Measurements from ENCODE around the gene CSRNP3. TPM values are rescaled to one million over a fixed set of nuclear protein-coding genes. Genes with fewer than 3 reads are reported as not detected.
A peak's percentile ranks its signal among the peaks of the same experiment; 100 is the strongest.

Gene CSRNP3
- total and polyA plus RNA-seq, 9 donors: 5.9 to 15.6 (median 12.4) TPM

DNA sequence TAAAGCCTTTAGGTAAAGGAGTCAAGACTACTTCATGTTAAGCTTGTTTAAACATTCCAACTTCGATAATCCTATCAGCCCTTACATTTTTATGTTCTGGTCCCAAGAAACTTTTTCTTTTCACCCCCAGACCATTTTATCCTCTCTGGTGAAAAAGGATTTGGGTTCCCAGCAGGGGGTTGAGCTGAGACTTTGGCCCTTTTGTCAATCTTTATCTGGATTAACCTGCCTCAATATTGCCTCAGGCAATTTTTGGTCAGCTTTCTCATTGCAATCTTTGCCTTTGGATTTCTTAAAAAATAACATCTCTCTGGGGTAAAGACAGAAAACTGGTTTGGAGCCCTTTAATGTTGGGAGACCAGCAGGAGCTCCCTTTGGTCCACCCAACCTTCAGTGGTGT lies 33.9 kb upstream of the CSRNP3 start:
- H3K27ac ChIP-seq (ENCODE audit: low read length): no peak overlapping the region
- no CpG with 5 or more reads among the region's 1 CpG for WGBS (ENCODE audit: insufficient coverage)
- no peaks in the 10 kb centered on the region for H3K36me3 ChIP-seq (ENCODE audit: control insufficient read depth, insufficient read depth, low read length)
- no peak for DNase-seq
- no peak overlapping the region for H3K4me3 ChIP-seq (ENCODE audit: low read length)
- no peaks in the 10 kb centered on the region for H3K9me3 ChIP-seq (replicated peaks; ENCODE audit: control insufficient read depth, low read depth, low read length)
- H3K27me3 ChIP-seq (ENCODE audit: control insufficient read depth, insufficient read depth, low read length): no peaks in the 10 kb centered on the region
- H3K4me1 ChIP-seq (ENCODE audit: control insufficient read depth, insufficient read depth, low read length): no peaks in the 10 kb centered on the region

DNA sequence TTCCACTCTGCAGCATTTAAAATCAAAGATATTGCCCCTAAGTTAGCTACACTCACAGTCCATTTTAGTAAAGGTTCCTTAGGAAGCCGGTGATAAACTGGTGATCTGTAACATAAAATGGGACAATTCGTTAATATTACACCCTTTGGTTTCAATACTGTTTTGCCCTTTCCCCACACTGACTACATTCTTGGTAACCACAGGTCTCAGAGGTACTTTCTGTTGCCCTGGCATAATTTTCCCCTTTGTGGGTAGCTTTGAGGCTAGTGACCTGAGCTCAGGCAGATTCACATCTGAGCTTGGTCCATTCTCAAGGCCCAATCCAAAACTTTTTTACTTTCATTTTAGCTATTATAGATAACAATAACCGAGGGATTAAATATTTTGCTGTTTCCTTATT lies 32.9 kb upstream of the CSRNP3 start:
- no peaks in the 10 kb centered on the region for H3K27me3 ChIP-seq (ENCODE audit: control insufficient read depth, insufficient read depth, low read length)
- no peak overlapping the region for H3K4me3 ChIP-seq (ENCODE audit: low read length)
- H3K36me3 ChIP-seq (ENCODE audit: control insufficient read depth, insufficient read depth, low read length): no peaks in the 10 kb centered on the region
- H3K27ac ChIP-seq (ENCODE audit: low read length): no peak overlapping the region
- no peaks in the 10 kb centered on the region for H3K9me3 ChIP-seq (replicated peaks; ENCODE audit: control insufficient read depth, low read depth, low read length)
- DNase-seq: no peak
- H3K4me1 ChIP-seq (ENCODE audit: control insufficient read depth, insufficient read depth, low read length): no peaks in the 10 kb centered on the region
- WGBS (ENCODE audit: insufficient coverage): 90% methylated on average over 2 of the region's 3 CpGs

DNA sequence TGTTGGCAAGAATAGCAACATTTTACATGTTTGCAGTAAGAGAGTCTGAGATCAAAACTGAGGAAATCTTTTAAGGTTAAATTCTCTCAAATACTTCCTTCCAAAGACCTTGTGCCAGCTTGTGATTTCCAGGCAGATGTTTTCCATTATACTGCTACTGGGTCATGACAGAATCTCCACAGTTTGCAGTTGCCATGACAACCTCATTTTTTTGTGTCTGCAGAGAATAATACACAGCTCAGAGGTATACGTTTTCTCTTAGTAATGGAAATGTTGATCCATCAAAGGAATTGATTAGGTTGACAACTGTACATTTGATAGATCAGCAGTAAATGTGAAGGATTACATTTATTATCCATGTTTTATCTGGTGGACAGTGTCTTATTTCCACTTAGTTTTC lies 29.1 kb upstream of the CSRNP3 start:
- peak overlapping the region; percentile 25 for H3K27ac ChIP-seq (ENCODE audit: low read length)
- H3K4me3 ChIP-seq (ENCODE audit: low read length): no peak overlapping the region
- peak; percentile 96 for DNase-seq
- no peaks in the 10 kb centered on the region for H3K9me3 ChIP-seq (replicated peaks; ENCODE audit: control insufficient read depth, low read depth, low read length)
- no peaks in the 10 kb centered on the region for H3K27me3 ChIP-seq (ENCODE audit: control insufficient read depth, insufficient read depth, low read length)
- no peaks in the 10 kb centered on the region for H3K4me1 ChIP-seq (ENCODE audit: control insufficient read depth, insufficient read depth, low read length)
- WGBS (ENCODE audit: insufficient coverage): no CpG with 5 or more reads among the region's 1 CpG
- H3K36me3 ChIP-seq (ENCODE audit: control insufficient read depth, insufficient read depth, low read length): no peaks in the 10 kb centered on the region

DNA sequence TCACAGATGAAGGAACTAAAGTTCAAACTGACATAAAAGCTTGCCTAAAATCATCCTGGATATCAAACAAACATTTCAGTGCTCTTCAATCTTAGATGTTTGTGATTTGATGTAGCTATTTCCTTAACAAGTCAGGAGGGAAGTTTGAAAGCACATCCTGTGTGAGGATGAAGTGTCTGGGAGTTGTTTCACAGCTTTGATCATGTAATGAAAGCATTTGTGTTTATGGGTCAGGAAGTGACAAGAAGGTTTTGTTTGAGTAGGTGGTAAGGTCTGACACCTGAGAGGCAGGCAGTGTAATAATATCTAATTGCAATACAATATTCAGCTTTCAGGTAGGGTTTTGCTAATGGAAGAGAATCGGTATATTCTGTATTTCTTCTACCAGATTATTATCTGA lies 26.0 kb upstream of the CSRNP3 start:
- Histone ChIP-seq H3K9me3 (replicated peaks; ENCODE audit: control insufficient read depth, low read depth, low read length) (no peaks in the 10 kb centered on the region), H3K27ac (ENCODE audit: low read length) (no peak overlapping the region), H3K4me1 (ENCODE audit: control insufficient read depth, insufficient read depth, low read length) (no peaks in the 10 kb centered on the region), H3K27me3 (ENCODE audit: control insufficient read depth, insufficient read depth, low read length) (no peaks in the 10 kb centered on the region), H3K4me3 (ENCODE audit: low read length) (no peak overlapping the region), H3K36me3 (ENCODE audit: control insufficient read depth, insufficient read depth, low read length) (no peaks in the 10 kb centered on the region)
- DNase-seq: no peak
- WGBS (ENCODE audit: insufficient coverage): no CpG with 5 or more reads among the region's 1 CpG

DNA sequence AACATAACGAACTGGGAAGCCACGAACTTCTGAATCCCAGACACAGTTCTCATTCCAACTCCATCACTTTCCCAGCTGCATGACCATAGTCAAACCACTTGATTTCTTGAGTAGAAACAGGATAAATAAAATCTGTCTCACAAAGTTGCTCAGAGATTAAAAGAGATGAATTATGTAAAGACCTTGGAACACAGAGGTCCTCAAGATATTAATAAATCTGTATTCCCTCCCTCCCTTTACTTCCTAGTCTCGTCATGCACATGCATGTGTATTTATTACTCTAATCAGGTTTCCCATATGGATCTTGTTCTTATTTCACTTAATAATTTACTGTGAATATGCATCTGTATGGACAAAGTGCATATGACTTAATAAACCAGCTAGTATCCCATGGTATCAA lies 21.1 kb upstream of the CSRNP3 start:
- Histone ChIP-seq H3K9me3 (replicated peaks; ENCODE audit: control insufficient read depth, low read depth, low read length) (no peaks in the 10 kb centered on the region), H3K36me3 (ENCODE audit: control insufficient read depth, insufficient read depth, low read length) (no peaks in the 10 kb centered on the region), H3K4me3 (ENCODE audit: low read length) (no peak overlapping the region), H3K4me1 (ENCODE audit: control insufficient read depth, insufficient read depth, low read length) (no peaks in the 10 kb centered on the region), H3K27ac (ENCODE audit: low read length) (no peak overlapping the region), H3K27me3 (ENCODE audit: control insufficient read depth, insufficient read depth, low read length) (no peaks in the 10 kb centered on the region)
- no CpG with 5 or more reads among the region's 3 CpGs for WGBS (ENCODE audit: insufficient coverage)
- DNase-seq: peak; percentile 94

DNA sequence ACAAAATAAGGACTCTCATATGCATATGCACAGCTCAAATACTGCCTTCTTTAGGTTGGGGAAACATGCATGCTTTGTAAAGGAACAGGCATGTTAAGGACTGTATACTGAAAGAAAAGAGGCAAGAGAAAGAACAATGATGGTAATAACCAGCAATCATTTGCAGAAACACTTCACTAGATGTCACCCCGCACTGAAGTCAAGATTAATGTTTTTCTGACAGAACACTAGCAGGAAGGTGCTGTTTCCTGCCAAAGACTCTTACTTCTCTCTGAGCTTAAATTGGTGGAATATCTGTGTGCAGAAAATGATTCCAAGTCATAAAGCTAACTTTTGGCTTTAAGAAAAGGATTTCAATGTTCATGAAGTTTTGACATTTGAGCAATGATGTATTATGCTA lies 19.3 kb upstream of the CSRNP3 start:
- H3K4me1 ChIP-seq (ENCODE audit: control insufficient read depth, insufficient read depth, low read length): no peaks in the 10 kb centered on the region
- H3K9me3 ChIP-seq (replicated peaks; ENCODE audit: control insufficient read depth, low read depth, low read length): no peaks in the 10 kb centered on the region
- H3K27me3 ChIP-seq (ENCODE audit: control insufficient read depth, insufficient read depth, low read length): no peaks in the 10 kb centered on the region
- WGBS (ENCODE audit: insufficient coverage): no CpG with 5 or more reads among the region's 1 CpG
- peak; percentile 85 for DNase-seq
- no peaks in the 10 kb centered on the region for H3K36me3 ChIP-seq (ENCODE audit: control insufficient read depth, insufficient read depth, low read length)
- H3K27ac ChIP-seq (ENCODE audit: low read length): no peak overlapping the region
- no peak overlapping the region for H3K4me3 ChIP-seq (ENCODE audit: low read length)

DNA sequence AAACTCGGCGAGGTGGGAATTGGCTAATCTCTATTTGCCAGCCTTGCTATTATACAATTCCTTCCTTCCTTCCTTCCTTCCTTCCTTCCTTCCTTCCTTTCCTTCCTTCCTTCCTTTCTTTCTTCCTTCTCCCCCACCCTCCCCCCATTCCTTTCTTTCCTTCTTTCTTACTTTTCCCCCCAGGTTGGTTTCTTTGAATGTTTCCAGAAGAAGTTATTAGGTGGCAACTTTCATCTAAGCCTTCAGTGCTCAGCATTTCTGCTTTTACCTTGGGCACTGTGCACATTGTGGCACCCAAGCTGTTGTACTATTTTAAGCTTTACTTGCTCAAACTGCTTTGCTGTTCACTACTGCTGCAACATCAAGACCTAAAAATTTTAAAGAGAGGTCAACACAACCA lies 17.2 kb upstream of the CSRNP3 start:
- no peaks in the 10 kb centered on the region for H3K9me3 ChIP-seq (replicated peaks; ENCODE audit: control insufficient read depth, low read depth, low read length)
- no peak overlapping the region for H3K4me3 ChIP-seq (ENCODE audit: low read length)
- H3K36me3 ChIP-seq (ENCODE audit: control insufficient read depth, insufficient read depth, low read length): no peaks in the 10 kb centered on the region
- H3K4me1 ChIP-seq (ENCODE audit: control insufficient read depth, insufficient read depth, low read length): no peaks in the 10 kb centered on the region
- WGBS (ENCODE audit: insufficient coverage): no CpG with 5 or more reads among the region's 2 CpGs
- no peak for DNase-seq
- no peaks in the 10 kb centered on the region for H3K27me3 ChIP-seq (ENCODE audit: control insufficient read depth, insufficient read depth, low read length)
- no peak overlapping the region for H3K27ac ChIP-seq (ENCODE audit: low read length)

DNA sequence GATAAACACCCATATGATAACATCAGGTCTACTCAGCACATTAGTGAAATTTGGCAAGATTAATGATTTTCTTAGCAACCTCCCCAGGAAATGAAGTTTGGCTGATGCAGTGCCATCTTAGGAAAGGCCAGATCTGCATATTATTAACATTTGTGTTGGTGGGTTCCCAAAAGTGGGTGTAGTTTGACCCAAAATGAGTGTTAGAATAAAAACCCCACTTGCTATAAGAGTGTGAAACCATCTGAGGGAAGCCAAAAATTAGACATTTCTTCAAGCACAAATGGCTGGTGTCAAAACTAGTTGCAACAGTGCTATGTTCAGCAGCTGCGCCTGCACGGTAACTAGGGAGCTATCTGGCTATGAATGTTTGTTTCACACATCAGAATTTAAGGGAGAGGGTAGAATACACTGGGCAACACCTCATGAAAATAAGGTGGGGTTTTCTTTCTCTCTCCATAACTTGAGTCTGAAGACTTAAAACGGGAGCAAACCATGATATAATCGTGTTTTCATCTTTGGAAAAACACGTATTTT lies 15.9 kb upstream of the CSRNP3 start:
- Histone ChIP-seq H3K4me3 (ENCODE audit: low read length) (no peak overlapping the region), H3K27me3 (ENCODE audit: control insufficient read depth, insufficient read depth, low read length) (no peaks in the 10 kb centered on the region), H3K9me3 (replicated peaks; ENCODE audit: control insufficient read depth, low read depth, low read length) (no peaks in the 10 kb centered on the region), H3K36me3 (ENCODE audit: control insufficient read depth, insufficient read depth, low read length) (no peaks in the 10 kb centered on the region), H3K4me1 (ENCODE audit: control insufficient read depth, insufficient read depth, low read length) (no peaks in the 10 kb centered on the region), H3K27ac (ENCODE audit: low read length) (no peak overlapping the region)
- 89% methylated on average over 1 of the region's 5 CpGs for WGBS (ENCODE audit: insufficient coverage)
- peak; percentile 67 for DNase-seq

DNA sequence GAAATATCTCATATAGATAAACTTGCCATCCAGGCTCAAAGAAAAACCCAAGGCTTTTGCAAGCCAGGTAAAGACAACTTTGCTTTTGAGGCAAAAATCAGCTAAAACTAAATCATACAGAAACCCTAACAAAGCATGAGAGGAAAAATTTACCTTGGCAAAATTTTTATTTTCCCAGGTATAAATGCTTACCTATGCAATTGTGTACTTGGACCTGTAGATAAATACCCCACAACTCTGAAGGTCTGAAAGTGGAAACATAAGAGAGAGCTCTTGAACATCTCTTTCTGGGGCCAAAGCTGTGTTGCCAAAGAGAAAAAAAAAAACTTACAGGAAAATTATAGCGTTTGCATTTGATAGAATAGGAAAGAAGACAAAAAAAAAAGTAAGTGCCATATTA lies 14.6 kb upstream of the CSRNP3 start:
- no peak overlapping the region for H3K27ac ChIP-seq (ENCODE audit: low read length)
- H3K4me1 ChIP-seq (ENCODE audit: control insufficient read depth, insufficient read depth, low read length): no peaks in the 10 kb centered on the region
- no peak for DNase-seq
- WGBS (ENCODE audit: insufficient coverage): no CpG with 5 or more reads among the region's 1 CpG
- no peaks in the 10 kb centered on the region for H3K36me3 ChIP-seq (ENCODE audit: control insufficient read depth, insufficient read depth, low read length)
- H3K9me3 ChIP-seq (replicated peaks; ENCODE audit: control insufficient read depth, low read depth, low read length): no peaks in the 10 kb centered on the region
- no peaks in the 10 kb centered on the region for H3K27me3 ChIP-seq (ENCODE audit: control insufficient read depth, insufficient read depth, low read length)
- no peak overlapping the region for H3K4me3 ChIP-seq (ENCODE audit: low read length)

DNA sequence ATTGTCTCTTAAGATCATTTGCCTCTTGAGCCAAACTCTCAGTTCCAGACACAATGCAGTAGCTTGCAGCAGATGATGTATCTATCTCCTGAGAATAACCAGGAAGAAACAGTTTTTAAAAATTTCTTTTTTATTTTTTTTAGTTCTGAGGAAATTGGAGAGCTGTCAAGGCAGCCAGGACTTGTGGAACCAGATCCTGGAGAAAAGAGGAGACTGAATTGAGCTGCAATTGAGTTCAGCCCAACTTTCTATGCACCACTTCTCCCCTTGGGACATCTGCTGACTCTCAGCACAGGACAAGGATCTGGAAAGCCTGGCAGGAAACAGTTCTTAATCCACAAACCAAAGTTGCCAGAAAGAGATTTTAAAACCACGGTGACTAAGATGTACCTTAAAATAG lies 13.5 kb upstream of the CSRNP3 start:
- Histone ChIP-seq H3K27ac (ENCODE audit: low read length) (no peak overlapping the region), H3K4me1 (ENCODE audit: control insufficient read depth, insufficient read depth, low read length) (no peaks in the 10 kb centered on the region), H3K36me3 (ENCODE audit: control insufficient read depth, insufficient read depth, low read length) (no peaks in the 10 kb centered on the region), H3K9me3 (replicated peaks; ENCODE audit: control insufficient read depth, low read depth, low read length) (no peaks in the 10 kb centered on the region), H3K4me3 (ENCODE audit: low read length) (no peak overlapping the region), H3K27me3 (ENCODE audit: control insufficient read depth, insufficient read depth, low read length) (no peaks in the 10 kb centered on the region)
- WGBS (ENCODE audit: insufficient coverage): no CpG with 5 or more reads among the region's 1 CpG
- DNase-seq: peak; percentile 74

DNA sequence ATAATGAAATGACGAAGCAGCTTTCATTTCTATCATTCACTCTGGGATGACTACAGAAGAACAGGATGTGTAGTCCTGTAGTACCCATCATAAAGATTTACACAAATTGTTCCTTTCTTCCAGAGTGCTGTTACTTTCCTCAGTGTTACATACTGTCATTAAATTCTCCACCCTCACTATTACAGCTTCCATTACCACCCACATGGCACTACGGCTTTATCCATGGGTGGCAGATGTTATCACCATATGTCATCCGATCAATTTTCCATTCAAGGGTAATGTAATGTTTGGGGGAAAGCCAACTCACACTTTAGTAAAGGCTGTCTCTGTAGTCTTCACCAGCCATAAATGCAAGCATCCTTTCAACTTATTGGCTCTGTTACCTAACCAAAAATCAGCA lies 7.1 kb upstream of the CSRNP3 start:
- WGBS (ENCODE audit: insufficient coverage): no CpG with 5 or more reads among the region's 3 CpGs
- no peak for DNase-seq
- no peak overlapping the region for H3K27ac ChIP-seq (ENCODE audit: low read length)
- no peaks in the 10 kb centered on the region for H3K4me1 ChIP-seq (ENCODE audit: control insufficient read depth, insufficient read depth, low read length)
- no peaks in the 10 kb centered on the region for H3K27me3 ChIP-seq (ENCODE audit: control insufficient read depth, insufficient read depth, low read length)
- H3K9me3 ChIP-seq (replicated peaks; ENCODE audit: control insufficient read depth, low read depth, low read length): no peaks in the 10 kb centered on the region
- H3K36me3 ChIP-seq (ENCODE audit: control insufficient read depth, insufficient read depth, low read length): no peaks in the 10 kb centered on the region
- H3K4me3 ChIP-seq (ENCODE audit: low read length): no peak overlapping the region

Data from muscle of leg (tissue), 11 donors.